GM10847 (cell line): ENCODE results near the gene ATG9A.

Experiments
- POLR2A ChIP-seq: IDR thresholded peaks from 2 replicates; pipeline ENCODE4 v1.6.1; 2011; ENCODE audit not compliant: insufficient read length; ENCODE audit errors: extremely low read depth

The ATG9A gene, protein sequence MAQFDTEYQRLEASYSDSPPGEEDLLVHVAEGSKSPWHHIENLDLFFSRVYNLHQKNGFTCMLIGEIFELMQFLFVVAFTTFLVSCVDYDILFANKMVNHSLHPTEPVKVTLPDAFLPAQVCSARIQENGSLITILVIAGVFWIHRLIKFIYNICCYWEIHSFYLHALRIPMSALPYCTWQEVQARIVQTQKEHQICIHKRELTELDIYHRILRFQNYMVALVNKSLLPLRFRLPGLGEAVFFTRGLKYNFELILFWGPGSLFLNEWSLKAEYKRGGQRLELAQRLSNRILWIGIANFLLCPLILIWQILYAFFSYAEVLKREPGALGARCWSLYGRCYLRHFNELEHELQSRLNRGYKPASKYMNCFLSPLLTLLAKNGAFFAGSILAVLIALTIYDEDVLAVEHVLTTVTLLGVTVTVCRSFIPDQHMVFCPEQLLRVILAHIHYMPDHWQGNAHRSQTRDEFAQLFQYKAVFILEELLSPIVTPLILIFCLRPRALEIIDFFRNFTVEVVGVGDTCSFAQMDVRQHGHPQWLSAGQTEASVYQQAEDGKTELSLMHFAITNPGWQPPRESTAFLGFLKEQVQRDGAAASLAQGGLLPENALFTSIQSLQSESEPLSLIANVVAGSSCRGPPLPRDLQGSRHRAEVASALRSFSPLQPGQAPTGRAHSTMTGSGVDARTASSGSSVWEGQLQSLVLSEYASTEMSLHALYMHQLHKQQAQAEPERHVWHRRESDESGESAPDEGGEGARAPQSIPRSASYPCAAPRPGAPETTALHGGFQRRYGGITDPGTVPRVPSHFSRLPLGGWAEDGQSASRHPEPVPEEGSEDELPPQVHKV

DNA sequence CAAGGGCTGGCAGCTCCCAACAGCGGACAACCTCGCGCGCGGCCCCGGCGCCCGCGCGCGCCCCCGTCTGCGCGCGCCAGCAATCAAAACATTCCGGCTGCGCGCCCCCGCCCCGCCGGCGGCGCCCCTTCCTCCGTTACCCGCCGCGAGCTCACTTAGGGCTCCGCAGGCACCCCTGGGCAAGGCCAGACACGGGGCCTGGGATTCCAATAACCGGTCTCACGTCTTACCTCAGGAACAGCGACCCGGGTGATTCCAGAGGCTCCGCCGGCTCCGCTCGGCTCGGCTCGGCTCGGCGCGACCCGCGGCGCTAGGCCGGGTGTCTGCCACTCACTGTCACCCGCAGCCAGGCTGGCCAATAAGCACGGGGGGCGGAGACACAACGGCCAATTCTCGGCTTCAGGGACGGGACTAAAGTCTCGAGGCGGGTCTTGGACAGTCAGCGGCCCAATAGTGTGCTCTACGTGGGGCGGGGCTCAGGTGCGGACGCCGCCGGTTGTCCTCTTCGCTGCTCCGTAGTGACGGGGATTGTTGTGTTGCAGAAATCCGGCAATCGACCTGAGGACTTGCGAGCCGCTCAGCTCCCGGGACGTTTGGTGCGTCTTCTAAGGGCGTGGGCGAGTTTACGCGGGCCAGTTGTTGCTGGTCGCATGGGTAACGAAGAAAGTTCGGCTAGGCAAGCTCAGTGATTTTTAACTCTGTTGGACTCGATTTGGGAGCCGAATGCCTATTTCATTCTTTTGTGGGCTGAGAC lies at the start of gene ATG9A, which contains the start of gene ANKZF1:
Gene ATG9A, minus strand, starts transcription at position 332 of the 754 bp plus-strand sequence. CDS start 1,612 bp downstream, outside the sequence.
Gene ANKZF1, plus strand, starts transcription at position 502 of the 754 bp plus-strand sequence. CDS start 452 bp downstream, outside the sequence.
- peak; percentile 59 for TF ChIP-seq POLR2A

GRCh38 chr2:219278655-219279150 lies 49.3 kb upstream of the ATG9A start:
- no peak for TF ChIP-seq POLR2A

- peak; percentile 21 for TF ChIP-seq POLR2A
Observed at GRCh38 chr2:219277703-219278654, 48.5 kb upstream of the ATG9A start.

- no peak for TF ChIP-seq POLR2A
Observed at GRCh38 chr2:219274361-219274921, 45.0 kb upstream of the ATG9A start.

DNA sequence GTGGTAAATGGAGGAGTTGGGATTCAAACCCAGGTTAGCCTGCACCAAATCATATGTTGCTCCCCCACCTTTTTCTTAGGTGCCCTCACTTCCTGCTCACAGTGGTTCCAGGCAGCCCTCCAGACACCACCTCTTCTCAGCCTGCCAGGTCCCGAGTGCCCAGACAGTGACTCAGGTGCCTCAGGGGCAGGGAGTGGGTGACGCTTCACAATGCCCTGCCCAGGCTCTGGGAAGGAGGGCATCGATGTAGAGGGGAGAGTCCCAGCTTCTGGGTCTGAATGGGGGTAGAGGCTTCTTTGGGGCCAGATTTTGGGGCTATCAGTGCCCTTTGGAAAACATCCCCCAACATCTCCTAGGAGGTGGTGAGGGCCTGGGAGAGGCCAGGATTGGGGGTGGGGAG lies 44.5 kb upstream of the ATG9A start:
- no peak for TF ChIP-seq POLR2A

- no peak for TF ChIP-seq POLR2A
Observed at GRCh38 chr2:219272995-219273394, 43.6 kb upstream of the ATG9A start.

DNA sequence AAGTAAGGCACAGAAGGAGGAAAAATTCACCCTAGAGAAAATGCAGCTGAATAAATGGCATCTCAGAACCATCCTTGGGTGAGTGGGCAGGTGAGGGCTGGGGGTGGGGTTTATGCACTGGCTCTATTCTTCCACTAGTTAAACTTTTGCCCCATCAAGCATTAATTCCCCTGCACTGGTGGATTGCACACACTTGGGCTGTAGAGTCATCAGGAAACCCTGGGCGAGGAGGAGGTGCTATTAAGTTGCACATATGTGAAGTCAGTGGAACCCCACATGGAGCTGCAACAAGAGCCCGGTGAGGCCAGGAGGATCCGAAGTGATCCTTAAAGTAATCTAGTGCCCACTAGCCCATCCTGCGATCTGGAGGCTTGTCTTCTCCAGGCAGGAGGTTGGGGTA lies 42.9 kb upstream of the ATG9A start:
- TF ChIP-seq POLR2A, result no peak

DNA sequence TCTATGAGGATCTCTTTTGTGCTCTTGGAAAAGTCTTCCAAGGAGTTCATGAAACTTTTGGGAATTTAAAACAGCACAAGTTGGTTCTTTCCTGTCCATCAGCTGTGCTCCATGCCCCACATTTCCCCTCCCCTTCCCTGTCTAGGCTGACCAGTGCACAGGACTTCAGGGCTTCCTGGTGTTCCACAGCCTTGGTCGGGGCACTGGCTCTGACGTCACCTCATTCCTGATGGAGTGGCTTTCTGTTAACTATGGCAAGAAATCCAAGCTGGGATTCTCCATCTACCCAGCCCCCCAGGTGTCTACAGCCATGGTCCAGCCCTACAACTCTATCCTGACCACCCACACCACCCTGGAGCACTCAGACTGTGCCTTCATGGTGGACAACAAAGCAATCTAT lies 41.6 kb upstream of the ATG9A start:
- TF ChIP-seq POLR2A, result no peak

DNA sequence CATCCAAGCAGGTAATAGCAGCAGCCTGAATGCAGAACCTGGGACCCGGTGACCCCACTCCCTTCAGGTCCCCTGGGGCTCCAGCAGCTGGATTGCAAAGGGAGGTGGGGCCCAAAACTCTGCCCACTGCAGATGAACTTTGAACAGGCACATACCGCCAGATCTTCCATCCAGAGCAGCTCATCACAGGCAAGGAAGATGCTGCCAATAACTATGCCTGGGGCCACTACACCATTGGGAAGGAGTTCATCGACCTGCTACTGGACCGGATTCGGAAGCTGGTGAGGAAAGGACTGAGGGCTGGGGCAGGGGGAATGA lies 40.6 kb upstream of the ATG9A start:
- TF ChIP-seq POLR2A, result no peak

DNA sequence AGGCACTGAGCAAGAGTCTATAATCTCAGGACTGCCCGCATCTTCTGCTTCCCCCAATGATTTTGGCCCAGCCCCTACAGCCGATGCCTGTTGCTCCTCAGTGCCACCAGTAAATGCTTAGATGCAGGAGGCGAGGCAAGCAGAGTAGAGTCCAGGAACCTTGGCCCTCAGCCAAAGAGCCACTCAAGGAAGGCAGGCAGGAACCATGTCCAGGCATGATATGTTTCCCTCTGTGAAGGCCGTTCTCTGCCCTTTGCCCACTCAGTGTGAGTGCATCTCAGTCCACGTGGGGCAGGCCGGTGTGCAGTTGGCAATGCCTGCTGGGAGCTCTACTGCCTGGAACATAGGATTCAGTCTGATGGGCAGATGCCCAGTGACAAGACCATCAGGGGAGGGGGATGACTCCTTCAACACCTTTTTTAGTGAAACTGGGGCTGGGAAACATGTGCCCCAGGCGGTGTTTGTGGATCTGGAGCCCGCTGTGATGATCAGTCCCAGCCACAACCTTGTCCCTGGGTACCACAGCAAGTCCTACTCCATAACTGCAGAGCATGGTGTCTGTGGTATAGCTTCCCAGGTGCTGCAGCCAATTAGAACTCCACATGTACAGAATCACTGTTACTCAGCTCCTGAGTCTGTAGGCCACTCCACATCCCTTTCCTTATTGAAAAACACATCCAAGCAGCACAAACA lies 40.1 kb upstream of the ATG9A start:
- no peak for TF ChIP-seq POLR2A

- no peak for TF ChIP-seq POLR2A
Observed at GRCh38 chr2:219268294-219268693, 38.9 kb upstream of the ATG9A start.

- TF ChIP-seq POLR2A, result no peak
Observed at GRCh38 chr2:219266886-219267285, 37.5 kb upstream of the ATG9A start.

GRCh38 chr2:219266232-219266631 lies 36.8 kb upstream of the ATG9A start:
- TF ChIP-seq POLR2A, result no peak
